HG03135 (cell line): ENCODE measurements around the gene BAHD1.

ENCODE experiments used
- ATAC-seq: cut with Tn5 transposase; IDR thresholded peaks from one replicate; pipeline ENCODE4 v1.9.1; 2021; ENCODE audit warnings: mild to moderate bottlenecking, moderate library complexity; ENCODE audit not compliant: unreplicated experiment

Gene BAHD1

DNA sequence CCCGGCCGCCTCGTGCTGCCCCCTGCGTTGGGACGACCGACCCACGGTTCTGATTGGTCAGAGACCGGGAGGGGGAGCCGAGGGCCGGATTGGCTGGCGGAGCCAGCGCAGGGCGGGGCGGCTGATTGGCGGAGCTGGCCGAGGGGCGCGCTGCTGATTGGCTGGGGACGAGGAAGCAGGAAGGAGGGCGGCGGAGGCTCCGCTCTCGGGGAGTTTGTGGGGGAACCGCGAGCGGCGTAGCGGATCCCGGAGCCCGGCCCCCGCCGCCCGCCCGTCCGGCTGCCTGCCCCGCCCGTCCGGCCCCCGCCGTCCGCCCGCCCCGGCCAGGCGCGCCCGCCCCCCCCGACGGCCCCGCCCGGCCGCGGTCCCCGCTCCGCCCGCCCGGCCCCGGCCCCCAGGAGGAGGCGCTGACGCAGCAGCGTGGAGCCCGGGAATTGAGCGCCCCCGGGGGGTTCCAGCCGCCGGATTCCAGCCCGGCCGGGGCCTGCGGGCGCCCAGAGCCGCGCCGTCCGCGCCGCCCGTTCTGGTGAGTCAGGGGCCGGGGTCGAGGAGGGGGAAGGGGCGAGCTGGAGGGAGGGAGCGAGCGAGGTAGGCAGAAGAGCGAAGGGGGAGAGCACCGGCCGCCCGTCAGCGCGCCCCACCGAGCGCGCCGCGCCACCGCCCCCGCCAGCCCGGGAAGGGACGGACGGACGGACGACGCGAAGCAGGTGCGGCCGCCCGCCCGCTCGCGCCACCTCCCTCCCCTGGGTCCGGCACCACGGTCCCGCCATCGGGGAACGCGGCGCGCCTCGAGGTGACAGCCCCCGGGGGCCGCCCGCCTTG lies at the start of gene BAHD1:
TSS of gene BAHD1 (plus strand) at position 211 of the 822 bp plus-strand sequence. CDS start 17,512 bp downstream, outside the sequence.
- peak; percentile 78 for ATAC-seq

DNA sequence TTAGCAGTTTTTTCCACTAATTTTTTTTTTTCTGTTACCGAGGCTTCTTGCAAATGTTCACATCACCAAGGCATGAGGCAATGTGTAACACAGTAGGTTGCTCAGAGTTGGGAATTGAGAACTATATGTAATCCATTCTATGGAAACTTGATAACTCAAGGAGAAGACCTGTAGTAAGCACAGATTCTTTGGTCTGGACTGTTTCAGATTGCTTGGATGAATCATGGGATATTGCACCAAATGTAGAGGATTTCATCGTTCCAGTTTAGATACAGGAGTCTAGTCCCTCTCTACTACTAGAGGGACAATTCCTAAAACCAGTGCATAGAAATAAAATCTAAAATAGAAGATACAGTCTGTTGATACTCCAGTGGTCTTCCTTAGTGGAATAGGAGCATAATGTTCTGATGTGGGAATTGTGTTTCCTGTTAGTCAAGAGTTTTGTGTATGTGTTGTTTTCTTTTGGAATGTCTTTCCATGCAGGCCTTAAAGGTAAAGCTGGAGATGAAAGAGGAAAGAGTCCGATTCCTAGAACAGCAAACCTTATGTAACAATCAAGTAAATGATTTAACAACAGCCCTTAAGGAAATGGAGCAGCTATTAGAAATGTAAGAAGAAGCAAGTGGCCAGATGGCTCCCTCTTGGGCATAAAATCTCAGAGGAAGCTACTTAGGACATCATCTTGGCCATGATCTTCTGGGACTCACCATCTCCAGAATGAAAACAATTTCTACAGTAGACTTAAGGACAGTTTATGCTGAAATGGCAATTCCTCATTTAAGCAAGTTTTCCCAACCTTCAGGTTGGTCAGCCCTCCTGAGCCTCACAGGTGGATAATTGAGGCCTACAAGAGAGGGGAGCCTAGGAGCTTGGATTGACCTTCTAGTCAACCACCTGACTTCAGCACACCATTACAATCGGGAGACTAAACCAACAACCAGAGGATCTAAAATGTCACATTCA lies 47.5 kb upstream of the BAHD1 start:
- ATAC-seq: no peak

DNA sequence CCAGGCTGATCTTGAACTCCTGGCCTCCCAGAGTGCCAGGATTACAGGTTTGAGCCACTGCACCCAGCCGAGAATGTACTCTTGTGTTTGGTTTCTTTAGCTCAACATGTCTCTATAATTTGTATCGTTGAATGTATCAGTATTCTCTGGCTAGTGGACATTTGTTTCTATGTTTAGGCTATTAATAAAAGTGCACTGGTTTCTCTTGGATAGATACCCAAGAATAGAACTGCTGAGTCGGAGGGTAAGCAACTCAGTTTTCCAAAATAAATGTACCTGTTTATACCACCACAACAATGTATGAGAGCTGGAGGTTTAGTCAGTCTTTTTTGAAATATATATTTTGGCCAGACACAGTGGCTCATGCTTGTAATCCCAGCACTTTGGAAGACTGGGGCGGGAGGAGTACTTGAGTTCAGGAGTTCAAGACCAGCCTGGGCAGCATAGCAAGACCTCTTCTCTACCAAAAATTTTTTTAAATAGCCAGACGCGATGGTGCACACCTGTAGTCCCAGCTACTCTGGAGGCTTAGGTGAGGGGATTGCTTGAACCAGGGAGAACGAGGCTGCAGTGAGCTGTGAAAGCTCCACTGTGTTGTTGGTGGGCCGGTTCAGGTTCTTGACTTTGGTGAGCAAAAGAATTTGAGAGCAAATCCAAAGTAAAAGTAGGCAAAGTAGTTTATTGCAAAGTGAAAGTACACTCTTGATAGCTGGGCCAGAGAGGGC lies 42.9 kb upstream of the BAHD1 start:
- ATAC-seq: no peak

DNA sequence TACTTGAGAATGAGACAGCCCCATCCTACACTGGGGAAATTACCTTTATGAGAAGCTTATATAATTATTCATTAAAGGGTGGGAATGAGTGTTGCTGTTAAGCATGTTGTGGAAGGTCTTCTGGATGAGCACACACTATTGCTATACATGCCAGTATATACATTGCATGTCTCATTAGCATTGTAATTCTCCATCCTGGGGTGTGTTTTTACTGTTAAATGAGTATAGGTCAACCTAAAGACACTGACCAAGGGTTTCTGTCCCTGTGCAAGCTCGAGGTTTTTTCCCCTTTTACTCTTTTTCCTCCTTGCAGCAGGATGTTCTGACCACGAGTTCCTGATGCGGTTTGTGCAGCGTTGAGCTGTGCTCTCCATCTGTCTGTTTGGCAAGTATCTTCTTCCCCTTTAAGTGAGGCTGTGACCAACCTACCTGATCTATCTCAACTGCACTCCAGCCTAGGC lies 42.3 kb upstream of the BAHD1 start:
- peak; percentile 59 for ATAC-seq

DNA sequence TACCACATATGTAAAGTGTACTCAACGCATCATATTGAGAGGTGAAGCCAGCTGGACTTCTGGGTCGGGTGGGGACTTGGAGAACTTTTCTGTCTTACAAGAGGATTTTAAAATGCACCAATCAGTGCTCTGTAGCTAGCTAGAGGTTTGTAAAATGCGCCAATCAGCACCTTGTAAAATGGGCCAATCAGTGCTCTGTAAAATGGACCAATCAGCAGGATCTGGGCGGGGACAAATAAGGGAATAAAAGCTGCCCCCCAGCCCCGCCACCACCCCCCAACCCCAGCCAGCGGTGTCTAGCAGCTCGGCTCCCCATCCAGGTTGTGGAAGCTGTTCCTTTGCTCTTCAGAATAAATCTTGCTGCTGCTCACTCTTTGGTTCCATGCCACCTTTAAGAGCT lies 41.4 kb upstream of the BAHD1 start:
- no peak for ATAC-seq

DNA sequence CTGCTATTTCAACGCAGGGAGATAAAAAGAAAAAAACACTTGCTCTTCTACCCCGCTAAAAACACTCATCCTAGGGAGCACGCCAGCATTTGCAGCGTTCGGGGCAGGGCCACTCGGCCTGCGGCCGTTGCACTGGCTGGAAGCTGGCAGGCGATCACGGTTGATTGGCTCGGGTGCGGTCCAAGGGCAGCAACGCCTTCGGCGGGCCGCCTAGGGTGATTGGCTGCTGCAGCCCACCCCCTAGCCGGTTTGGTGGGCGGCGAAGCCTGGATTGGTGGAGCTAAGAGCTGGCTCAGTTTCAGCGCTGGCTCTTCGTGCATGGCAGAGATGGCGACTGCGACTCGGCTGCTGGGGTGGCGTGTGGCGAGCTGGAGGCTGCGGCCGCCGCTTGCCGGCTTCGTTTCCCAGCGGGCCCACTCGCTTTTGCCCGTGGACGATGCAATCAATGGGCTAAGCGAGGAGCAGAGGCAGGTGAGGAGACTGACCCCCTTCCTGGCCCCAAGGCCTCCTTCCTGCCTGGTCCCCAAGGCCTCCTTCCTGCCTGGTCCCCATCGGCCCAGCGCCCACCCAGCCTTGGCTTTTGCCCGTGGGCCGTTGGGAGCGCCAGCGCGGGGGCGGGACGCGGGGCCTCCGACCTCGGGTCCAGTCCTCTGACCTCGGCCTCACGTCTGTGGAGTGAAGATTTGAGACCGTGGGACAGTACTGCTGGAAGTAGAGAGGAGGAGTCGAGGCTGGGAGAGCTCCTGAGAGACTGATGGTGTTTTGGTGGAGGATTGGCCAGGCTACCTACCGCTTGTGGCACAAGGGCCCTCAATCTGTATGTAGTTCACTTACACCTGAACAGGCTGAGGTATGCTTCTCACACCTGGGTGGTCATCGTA lies 35.0 kb upstream of the BAHD1 start, which contains the start of gene IVD:
TSS of gene IVD (plus strand) at position 295 of the 881 bp plus-strand sequence. CDS start at position 328, 33 bp downstream.
- peak; percentile 76 for ATAC-seq

DNA sequence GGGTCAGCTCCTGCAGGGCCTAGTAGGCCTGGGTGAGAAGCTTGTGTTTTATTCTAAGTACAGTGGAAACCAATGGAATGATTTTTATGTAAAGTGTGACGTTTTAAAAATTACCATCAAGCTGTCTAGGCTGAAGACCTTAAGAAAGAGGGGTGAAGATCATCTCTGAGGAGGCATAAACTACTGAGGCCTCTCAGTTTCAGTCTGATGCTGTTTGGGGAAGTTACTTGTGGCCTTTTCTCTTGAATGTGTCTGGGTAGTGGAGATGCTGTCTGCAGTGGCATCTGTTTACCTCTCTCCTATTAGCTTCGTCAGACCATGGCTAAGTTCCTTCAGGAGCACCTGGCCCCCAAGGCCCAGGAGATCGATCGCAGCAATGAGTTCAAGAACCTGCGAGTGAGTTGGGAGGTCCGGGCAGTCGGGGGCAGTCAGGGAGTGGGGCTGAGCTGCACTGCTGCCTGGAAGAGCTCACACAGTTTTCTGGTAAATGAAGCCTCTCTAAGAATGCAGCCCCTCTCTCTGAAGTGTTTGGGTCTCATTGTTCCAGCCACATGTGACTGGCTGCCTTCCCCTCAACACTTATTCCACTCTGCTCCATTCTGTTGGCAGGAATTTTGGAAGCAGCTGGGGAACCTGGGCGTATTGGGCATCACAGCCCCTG lies 33.3 kb upstream of the BAHD1 start:
- ATAC-seq: peak; percentile 63

DNA sequence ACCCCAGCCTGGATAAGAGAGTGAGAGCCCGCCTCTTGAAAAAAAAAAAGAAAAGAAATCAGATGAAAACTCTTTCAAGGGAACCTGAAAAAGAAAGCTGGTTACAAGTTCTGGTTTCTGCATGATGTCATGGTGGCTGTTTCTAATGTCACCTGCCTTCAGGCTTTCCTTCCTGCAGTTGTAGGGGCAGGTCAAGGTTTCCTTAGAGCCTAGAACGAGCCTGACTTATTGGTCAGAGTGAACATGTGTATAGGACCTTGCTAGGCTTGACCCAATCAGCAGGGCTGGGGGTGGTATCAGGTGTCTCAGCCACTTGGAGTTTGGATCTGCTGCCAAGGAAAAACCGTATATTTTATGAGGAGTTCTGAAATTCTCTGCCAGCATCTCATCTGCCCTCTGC lies 31.4 kb upstream of the BAHD1 start:
- no peak for ATAC-seq

DNA sequence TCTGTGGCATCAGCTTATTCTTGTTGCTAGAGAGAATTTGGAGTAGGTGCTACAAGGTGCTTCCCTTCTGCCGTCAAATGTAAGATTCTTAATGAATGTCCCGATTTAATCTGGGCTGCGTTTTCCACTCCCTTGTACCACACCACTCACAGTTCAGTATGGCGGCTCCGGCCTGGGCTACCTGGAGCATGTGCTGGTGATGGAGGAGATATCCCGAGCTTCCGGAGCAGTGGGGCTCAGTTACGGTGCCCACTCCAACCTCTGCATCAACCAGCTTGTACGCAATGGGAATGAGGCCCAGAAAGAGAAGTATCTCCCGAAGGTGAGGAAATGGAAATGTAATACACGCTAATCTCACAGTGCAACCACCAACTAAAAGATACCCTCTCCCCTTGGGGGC lies 30.3 kb upstream of the BAHD1 start:
- ATAC-seq: no peak

DNA sequence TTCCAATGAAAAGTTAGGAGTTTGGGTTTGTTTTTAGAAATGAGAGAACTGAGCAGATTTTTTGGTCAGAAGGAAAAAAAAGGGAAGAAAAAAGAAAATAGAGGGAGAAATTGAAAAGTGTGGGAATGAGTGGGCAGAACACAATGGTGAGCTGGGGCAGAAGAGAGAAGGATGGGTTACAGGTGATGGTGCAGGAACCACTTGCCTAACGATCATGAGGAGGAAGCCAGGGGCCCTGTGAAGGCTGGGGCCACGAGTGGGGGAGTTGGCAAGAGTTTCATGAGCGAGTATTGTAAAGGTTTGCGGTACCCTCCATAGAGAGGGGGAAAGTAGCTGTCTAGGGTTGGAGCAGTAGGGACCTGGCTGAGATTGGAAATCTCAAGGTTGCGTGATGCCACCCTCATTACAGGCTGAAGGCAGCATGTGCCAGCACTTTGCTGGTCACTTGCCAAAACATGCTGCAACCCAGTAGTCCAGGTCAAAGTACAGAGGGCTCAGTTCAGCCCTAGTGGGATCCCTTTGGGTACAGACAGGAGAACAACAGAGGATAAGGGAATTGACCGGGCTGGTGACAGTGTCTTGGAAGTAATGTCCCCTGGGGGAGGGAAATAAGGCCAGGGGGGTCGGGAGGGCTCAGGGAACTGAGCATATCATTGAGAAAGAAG lies 28.5 kb upstream of the BAHD1 start:
- no peak for ATAC-seq

DNA sequence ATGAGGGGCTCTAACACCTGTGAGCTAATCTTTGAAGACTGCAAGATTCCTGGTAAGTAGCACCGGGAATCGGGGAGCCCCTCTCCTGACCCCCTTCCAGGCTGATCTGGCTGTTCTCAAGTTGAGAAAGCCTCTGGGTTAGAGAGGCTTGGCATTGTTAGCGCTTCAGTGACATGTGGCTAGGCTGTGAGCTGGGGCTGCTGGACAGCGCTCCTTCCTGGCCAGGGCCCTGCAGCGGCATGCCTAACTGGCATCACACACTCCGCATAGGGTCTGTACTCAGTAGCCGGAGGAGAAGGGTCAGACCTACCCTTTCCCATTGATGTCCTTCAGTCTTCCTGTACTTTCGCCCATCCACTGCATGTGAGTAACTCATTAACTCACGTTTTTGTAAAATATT lies 27.7 kb upstream of the BAHD1 start:
- no peak for ATAC-seq

DNA sequence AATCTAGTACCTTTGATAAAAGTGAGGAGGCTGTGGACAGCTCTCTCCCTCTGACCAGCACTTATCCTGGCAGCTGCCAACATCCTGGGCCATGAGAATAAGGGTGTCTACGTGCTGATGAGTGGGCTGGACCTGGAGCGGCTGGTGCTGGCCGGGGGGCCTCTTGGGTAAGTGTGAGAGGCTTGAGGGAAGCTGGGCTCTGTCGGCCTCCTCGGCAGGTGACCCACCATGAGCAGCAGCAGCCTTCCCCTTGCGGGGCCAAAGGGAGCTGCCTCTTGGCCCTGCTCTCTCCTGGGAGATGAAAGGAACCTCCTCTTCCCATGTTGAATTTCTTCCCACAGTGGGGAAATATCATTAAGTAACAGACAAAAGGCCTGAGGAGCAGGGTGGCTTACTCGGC lies 25.9 kb upstream of the BAHD1 start:
- ATAC-seq: no peak

DNA sequence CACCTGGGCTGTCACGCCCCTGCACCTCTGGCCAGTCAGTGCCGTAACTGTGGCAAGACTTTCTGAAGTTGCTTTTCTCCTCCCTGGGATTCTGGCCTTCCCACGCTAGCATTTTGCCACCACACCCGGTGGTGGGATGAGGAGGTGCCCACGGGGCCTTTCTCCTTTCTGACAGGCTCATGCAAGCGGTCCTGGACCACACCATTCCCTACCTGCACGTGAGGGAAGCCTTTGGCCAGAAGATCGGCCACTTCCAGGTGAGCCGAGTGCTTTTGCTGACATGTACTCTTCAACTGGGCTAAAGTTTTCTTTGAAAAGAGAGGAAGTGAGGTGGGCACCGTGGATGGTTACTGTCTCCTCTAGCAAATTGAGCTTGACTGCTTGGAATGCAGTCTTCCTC lies 25.5 kb upstream of the BAHD1 start:
- ATAC-seq: no peak

DNA sequence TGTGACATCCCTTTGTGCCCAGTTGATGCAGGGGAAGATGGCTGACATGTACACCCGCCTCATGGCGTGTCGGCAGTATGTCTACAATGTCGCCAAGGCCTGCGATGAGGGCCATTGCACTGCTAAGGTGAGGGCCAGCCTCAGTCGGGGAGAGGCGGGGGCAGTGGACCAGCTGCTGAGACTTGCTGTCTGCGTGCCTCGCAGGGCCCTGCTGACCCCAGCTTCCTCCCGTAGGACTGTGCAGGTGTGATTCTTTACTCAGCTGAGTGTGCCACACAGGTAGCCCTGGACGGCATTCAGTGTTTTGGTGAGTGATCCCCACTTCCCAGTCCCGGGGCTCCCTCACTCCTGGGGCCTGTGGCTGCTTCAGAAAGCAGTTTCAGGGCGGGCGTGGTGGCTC lies 24.7 kb upstream of the BAHD1 start:
- ATAC-seq: no peak

DNA sequence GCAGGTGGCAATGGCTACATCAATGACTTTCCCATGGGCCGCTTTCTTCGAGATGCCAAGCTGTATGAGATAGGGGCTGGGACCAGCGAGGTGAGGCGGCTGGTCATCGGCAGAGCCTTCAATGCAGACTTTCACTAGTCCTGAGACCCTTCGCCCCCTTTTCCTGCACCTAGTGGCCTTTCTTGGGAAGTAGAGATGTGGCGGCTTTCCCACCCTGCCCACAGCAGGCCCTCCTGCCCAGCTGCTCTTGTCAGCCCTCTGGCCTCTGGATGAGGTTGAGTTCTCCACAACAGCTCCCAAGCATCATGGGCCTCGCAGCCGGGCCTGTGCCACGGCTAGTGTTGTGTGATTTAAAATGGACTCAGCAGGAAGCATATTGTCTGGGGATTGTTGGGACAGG lies 22.6 kb upstream of the BAHD1 start:
- ATAC-seq: no peak

DNA sequence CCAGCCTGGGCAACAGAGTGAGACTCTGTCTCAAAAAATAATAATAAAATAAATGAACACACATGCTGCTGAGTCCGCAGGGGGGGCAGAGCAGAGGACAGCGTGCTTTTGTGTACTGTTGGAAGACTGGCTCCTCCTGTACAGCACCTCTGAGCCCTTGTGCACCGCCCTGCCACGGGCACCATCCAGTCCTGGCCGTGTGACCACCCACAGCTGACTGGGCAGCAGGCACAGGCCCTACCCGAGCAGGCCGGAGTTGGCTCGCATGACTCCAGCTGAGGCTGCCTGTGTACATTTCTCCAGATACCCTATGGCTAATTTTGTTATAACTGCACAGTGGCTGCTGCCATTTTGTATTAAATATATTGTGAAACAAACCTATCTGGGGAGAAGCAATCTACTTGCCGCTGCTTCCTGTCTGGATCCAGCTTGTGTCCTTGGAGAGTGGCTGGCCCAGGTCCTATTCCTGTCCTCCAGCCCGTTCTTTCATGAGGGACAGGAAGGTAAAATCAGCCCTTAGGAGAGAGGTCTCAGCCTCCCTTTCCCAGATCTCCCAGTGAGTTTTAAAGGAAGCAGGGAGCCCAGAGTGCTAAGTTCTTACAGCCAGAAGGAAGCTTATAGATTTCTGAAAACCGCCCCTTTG lies 20.6 kb upstream of the BAHD1 start:
- ATAC-seq: no peak

DNA sequence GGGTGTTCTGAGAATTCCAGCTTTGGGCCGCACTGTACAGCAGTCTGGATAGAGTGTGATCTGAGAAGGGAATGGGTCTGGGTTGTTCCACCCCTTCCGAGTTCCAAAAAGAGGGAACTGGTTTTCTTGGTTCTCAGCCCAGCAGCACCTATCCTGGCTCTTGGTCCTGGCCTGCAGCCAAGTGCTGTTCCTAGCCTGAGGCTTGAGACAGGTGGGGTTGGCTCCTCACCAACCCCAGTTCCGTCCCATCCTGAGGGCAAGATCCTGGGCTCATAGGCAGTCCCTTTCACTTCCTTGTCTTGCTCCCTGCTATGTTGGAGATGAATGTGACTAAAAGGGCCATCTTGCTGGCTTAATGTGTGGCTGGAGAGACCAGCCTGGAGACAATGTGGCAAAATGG lies 20.0 kb upstream of the BAHD1 start:
- ATAC-seq: no peak
